Neural cell (in vitro differentiated cells): Measurements from ENCODE around the gene FUT1. TPM values are rescaled to one million over a fixed set of nuclear protein-coding genes. Genes with fewer than 3 reads are reported as not detected.

ENCODE experiments used
- H2AFZ ChIP-seq: fragments of 200-600, 300-800 bp; sonication (generic), shearing (Covaris generic); 2 replicates; pipeline ENCODE4 v1.6.0; 2014; ENCODE audit warnings: low read depth, mild to moderate bottlenecking, antibody characterized with exemption, low read length, moderate library complexity
- H3F3A ChIP-seq: fragments of 200-600 bp; shearing (Covaris generic); 2 replicates; pipeline ENCODE4 v1.6.1; 2016; ENCODE audit warnings: mild to moderate bottlenecking, moderate library complexity, mixed read lengths, antibody characterized with exemption, low read length; ENCODE audit not compliant: insufficient read depth, poor library complexity, severe bottlenecking
- H3K27ac ChIP-seq: fragments of 200-600, 300-800 bp; sonication (generic), shearing (Covaris generic); 2 replicates; pipeline ENCODE4 v1.5.1; 2014; ENCODE audit warnings: mild to moderate bottlenecking, low read length, moderate library complexity
- H3K27me3 ChIP-seq: fragments of 300-800, 200-600 bp; sonication (generic), shearing (Covaris generic); 2 replicates; pipeline ENCODE4 v1.6.0; 2014; ENCODE audit warnings: mild to moderate bottlenecking, low read depth, low read length, moderate library complexity; ENCODE audit not compliant: insufficient read depth
- H3K36me3 ChIP-seq: fragments of 300-800, 200-600 bp; sonication (generic), shearing (Covaris generic); 2 replicates; pipeline ENCODE4 v1.5.1; 2014; ENCODE audit warnings: mild to moderate bottlenecking, antibody characterized with exemption, low read length, moderate library complexity; ENCODE audit not compliant: insufficient read depth
- H3K4me2 ChIP-seq: fragments of 300-800, 200-600 bp; sonication (generic), shearing (Covaris generic); 2 replicates; pipeline ENCODE4 v1.6.0; 2014; ENCODE audit warnings: mild to moderate bottlenecking, low read length
- H3K4me3 ChIP-seq: fragments of 300-800, 200-600 bp; sonication (generic), shearing (Covaris generic); 2 replicates; pipeline ENCODE4 v1.5.1; 2014; ENCODE audit warnings: mild to moderate bottlenecking, low read length, moderate library complexity
- H3K79me2 ChIP-seq: fragments of 200-600 bp; shearing (Covaris generic); replicated peaks from 2 replicates; pipeline ENCODE4 v1.6.0; 2014; ENCODE audit warnings: mild to moderate bottlenecking, low read length, moderate library complexity; ENCODE audit not compliant: insufficient read depth
- H3K9ac ChIP-seq: fragments of 300-800, 200-600 bp; sonication (generic), shearing (Covaris generic); 2 replicates; pipeline ENCODE4 v1.6.1; 2016; ENCODE audit warnings: mild to moderate bottlenecking, low read length, mixed read lengths
- H3K9me2 ChIP-seq: fragments of 200-600 bp; shearing (Covaris generic); 2 replicates; pipeline ENCODE4 v1.6.1; 2016; ENCODE audit warnings: mild to moderate bottlenecking, low read length, mixed read lengths; ENCODE audit not compliant: insufficient read depth
- H3K9me3 ChIP-seq: fragments of 200-600, 300-800 bp; sonication (generic), shearing (Covaris generic); 2 replicates; pipeline ENCODE4 v1.6.1; 2016; ENCODE audit warnings: mild to moderate bottlenecking, mixed run types, low read length, moderate library complexity, mixed read lengths
- H4K20me1 ChIP-seq: fragments of 200-600 bp; shearing (Covaris generic); 2 replicates; pipeline ENCODE4 v1.6.1; 2016; ENCODE audit warnings: mild to moderate bottlenecking, mixed run types; ENCODE audit not compliant: insufficient read depth
- CTCF ChIP-seq: fragments of 450-650 bp; IDR thresholded peaks from 2 replicates; pipeline ENCODE4 v1.5.1; 2014; ENCODE audit warnings: antibody characterized with exemption, mild to moderate bottlenecking, moderate library complexity; ENCODE audit not compliant: poor library complexity, severe bottlenecking
- EP300 ChIP-seq: fragments of 450-650 bp; conservative IDR thresholded peaks from 2 replicates; pipeline ENCODE4 v1.6.1; 2014; ENCODE audit warnings: antibody characterized with exemption, mild to moderate bottlenecking, moderate library complexity; ENCODE audit not compliant: poor library complexity, severe bottlenecking
- EZH2 ChIP-seq: fragments of 200-600, 300-800 bp; shearing (Covaris generic), sonication (generic); IDR thresholded peaks from 2 replicates; pipeline ENCODE4 v1.6.1; 2014; ENCODE audit warnings: antibody characterized with exemption, low read length, borderline replicate concordance, mild to moderate bottlenecking; ENCODE audit not compliant: insufficient read depth, poor library complexity, severe bottlenecking
- MXI1 ChIP-seq: fragments of 450-650 bp; conservative IDR thresholded peaks from 2 replicates; pipeline ENCODE4 v1.6.1; 2014; ENCODE audit warnings: antibody characterized with exemption, mild to moderate bottlenecking; ENCODE audit not compliant: poor library complexity, severe bottlenecking
- POLR2AphosphoS5 ChIP-seq: IDR thresholded peaks from 2 replicates; pipeline ENCODE4 v1.6.1; 2012
- RAD21 ChIP-seq: fragments of 450-650 bp; conservative IDR thresholded peaks from 2 replicates; pipeline ENCODE4 v1.6.1; 2014; ENCODE audit warnings: antibody characterized with exemption, mild to moderate bottlenecking, moderate library complexity
- REST ChIP-seq: IDR thresholded peaks from 2 replicates; pipeline ENCODE4 v1.6.1; 2012; ENCODE audit warnings: borderline replicate concordance
- SMC3 ChIP-seq: fragments of 450-650 bp; conservative IDR thresholded peaks from 2 replicates; pipeline ENCODE4 v1.6.1; 2014; ENCODE audit warnings: antibody characterized with exemption, mild to moderate bottlenecking, moderate library complexity; ENCODE audit not compliant: poor library complexity
- TAF1 ChIP-seq: IDR thresholded peaks from 2 replicates; pipeline ENCODE4 v1.6.1; 2012; ENCODE audit warnings: low read depth
- polyA plus RNA-seq: library from polyadenylated mRNA; depleted of rRNA; stranded (reverse); fragments of >200 nt; gene quantifications from 2 replicates; pipeline ENCODE4 v1.2.3, GENCODE V29; 2014

FUT1 gene
- polyA plus RNA-seq, 1 donor from 2014 or later: 0.15 TPM

GRCh38 chr19:48755084-48755641 lies 2.7 kb upstream of the FUT1 start, which contains the start of gene FGF21:
Gene FGF21 (plus strand): TSS chr19:48755524. CDS start chr19:48756237, 713 bp downstream.
- H3K9me3 ChIP-seq: no peaks in the 10 kb centered on the region
- H3K9me2 ChIP-seq: no peaks in the 10 kb centered on the region
- H3K27ac ChIP-seq: no peak within 1 kb of the TSS
- TF ChIP-seq POLR2AphosphoS5 (no peak), EP300 (no peak), MXI1 (no peak), RAD21 (no peak), EZH2 (no peak), SMC3 (no peak), REST (no peak), CTCF (no peak), TAF1 (no peak)
- no peak within 1 kb of the TSS for H3K9ac ChIP-seq
- H2AFZ ChIP-seq: no peak within 1 kb of the TSS
- no peak within 1 kb of the TSS for H3K4me3 ChIP-seq
- H3K36me3 ChIP-seq: no peaks in the 10 kb centered on the region
- H3K4me2 ChIP-seq: no peak within 1 kb of the TSS
- H4K20me1 ChIP-seq: no peaks in the 10 kb centered on the region
- H3F3A ChIP-seq: no peaks in the 10 kb centered on the region
- H3K79me2 ChIP-seq: no peaks in the 10 kb centered on the region
- H3K27me3 ChIP-seq: peaks cover 25% of the 10 kb centered on the region

GRCh38 chr19:48751845-48752495 lies 471 bp downstream of the FUT1 start:
- TF ChIP-seq EZH2 (no peak), RAD21 (no peak), POLR2AphosphoS5 (no peak), TAF1 (no peak), REST (no peak), EP300 (no peak), MXI1 (no peak), SMC3 (no peak), CTCF (no peak)
- no peak overlapping the region for H3K9ac ChIP-seq

More at GRCh38 chr19:48751845-48752495, 471 bp downstream of the FUT1 start:
- no peaks in the 10 kb centered on the region for H3K9me2 ChIP-seq
- H3K9me3 ChIP-seq: no peaks in the 10 kb centered on the region
- peak overlapping the region; percentile 65 for H3K4me3 ChIP-seq
- H4K20me1 ChIP-seq: no peaks in the 10 kb centered on the region
- H3K36me3 ChIP-seq: no peaks in the 10 kb centered on the region
- H3K27ac ChIP-seq: no peak overlapping the region
- H3K27me3 ChIP-seq: peaks cover 25% of the 10 kb centered on the region
- no peaks in the 10 kb centered on the region for H3K79me2 ChIP-seq
- no peak overlapping the region for H2AFZ ChIP-seq
- H3F3A ChIP-seq: no peaks in the 10 kb centered on the region
- H3K4me2 ChIP-seq: no peak overlapping the region
